HL-60 (cell line): ENCODE results near the gene PAPPA.

Experiments used
- DNase-seq, 2 experiments: peaks; one replicate each; pipeline ENCODE4 v3.0.0-alpha.2; 2010 to 2020; ENCODE audit warnings: low read depth in 1 of 2, low spot score in 1 of 2
- H3K27ac ChIP-seq: fragments of 250-450 bp; sonication (Bioruptor Pico); replicated peaks from 2 replicates; pipeline ENCODE4 v1.5.1; 2020; ENCODE audit warnings: mild to moderate bottlenecking, moderate library complexity
- H3K27me3 ChIP-seq: fragments of 250-450 bp; sonication (Bioruptor Pico); 2 replicates; pipeline ENCODE4 v1.5.1; 2021; ENCODE audit warnings: mild to moderate bottlenecking, moderate library complexity; ENCODE audit not compliant: insufficient read depth, poor library complexity, severe bottlenecking
- H3K4me3 ChIP-seq: replicated peaks from 2 replicates; pipeline ENCODE4 v1.5.1; 2011; ENCODE audit warnings: mild to moderate bottlenecking, control low read depth, low read length; ENCODE audit not compliant: insufficient read depth
- CTCF ChIP-seq: IDR thresholded peaks from one replicate; pipeline ENCODE4 v1.5.1; 2011; ENCODE audit warnings: low read length, control low read depth, inconsistent platforms; ENCODE audit not compliant: insufficient read depth
- GABPA ChIP-seq: IDR thresholded peaks from 2 replicates; pipeline ENCODE4 v1.6.1; 2012; ENCODE audit warnings: low read depth
- POLR2AphosphoS5 ChIP-seq: IDR thresholded peaks from 2 replicates; pipeline ENCODE4 v1.6.1; 2012; ENCODE audit warnings: low read depth
- REST ChIP-seq: IDR thresholded peaks from 2 replicates; pipeline ENCODE4 v1.6.1; 2012; ENCODE audit warnings: low read depth; ENCODE audit not compliant: insufficient replicate concordance
- SPI1 ChIP-seq: IDR thresholded peaks from 2 replicates; pipeline ENCODE4 v1.6.1; 2012; ENCODE audit warnings: low read depth, mild to moderate bottlenecking, borderline replicate concordance

PAPPA gene

GRCh38 chr9:116442528-116442927 is 288.9 kb downstream of the PAPPA start:
- TF ChIP-seq CTCF (no peak), REST (no peak), SPI1 (no peak), GABPA (no peak), POLR2AphosphoS5 (no peak)
- Histone ChIP-seq H3K4me3 (no peak overlapping the region), H3K27me3 (no peaks in the 10 kb centered on the region), H3K27ac (no peak overlapping the region)
- no peak for DNase-seq

GRCh38 chr9:116447934-116448333 is 294.3 kb downstream of the PAPPA start:
- no peak overlapping the region for H3K27ac ChIP-seq
- no peak for DNase-seq
- H3K27me3 ChIP-seq = no peaks in the 10 kb centered on the region
- TF ChIP-seq REST = no peak
- no peak for TF ChIP-seq CTCF
- H3K4me3 ChIP-seq = no peak overlapping the region

GRCh38 chr9:116448431-116448830 is 294.8 kb downstream of the PAPPA start:
- DNase-seq = no peak
- Histone ChIP-seq H3K4me3 (no peak overlapping the region), H3K27ac (no peak overlapping the region), H3K27me3 (no peaks in the 10 kb centered on the region)
- no peak for TF ChIP-seq REST
- no peak for TF ChIP-seq POLR2AphosphoS5
- no peak for TF ChIP-seq CTCF
- no peak for TF ChIP-seq SPI1
- TF ChIP-seq GABPA = no peak
